HL-60 (cell line): ENCODE data around the gene SWSAP1.
A peak's percentile ranks its signal among the peaks of the same experiment; 100 is the strongest.
"Not testable (repeated sequence)": the region's sequence is repeated elsewhere in the genome, so short reads cannot be mapped to it uniquely, and the experiment has no call there.

Experiments used
- DNase-seq, 2 experiments: peaks; one replicate each; pipeline ENCODE4 v3.0.0-alpha.2; 2010 to 2020; ENCODE audit warnings: low read depth in 1 of 2, low spot score in 1 of 2
- H3K27ac ChIP-seq: fragments of 250-450 bp; sonication (Bioruptor Pico); replicated peaks from 2 replicates; pipeline ENCODE4 v1.5.1; 2020; ENCODE audit warnings: mild to moderate bottlenecking, moderate library complexity
- H3K27me3 ChIP-seq: fragments of 250-450 bp; sonication (Bioruptor Pico); 2 replicates; pipeline ENCODE4 v1.5.1; 2021; ENCODE audit warnings: mild to moderate bottlenecking, moderate library complexity; ENCODE audit not compliant: insufficient read depth, poor library complexity, severe bottlenecking
- H3K4me3 ChIP-seq: replicated peaks from 2 replicates; pipeline ENCODE4 v1.5.1; 2011; ENCODE audit warnings: mild to moderate bottlenecking, control low read depth, low read length; ENCODE audit not compliant: insufficient read depth
- CTCF ChIP-seq: IDR thresholded peaks from one replicate; pipeline ENCODE4 v1.5.1; 2011; ENCODE audit warnings: low read length, control low read depth, inconsistent platforms; ENCODE audit not compliant: insufficient read depth
- GABPA ChIP-seq: IDR thresholded peaks from 2 replicates; pipeline ENCODE4 v1.6.1; 2012; ENCODE audit warnings: low read depth
- POLR2AphosphoS5 ChIP-seq: IDR thresholded peaks from 2 replicates; pipeline ENCODE4 v1.6.1; 2012; ENCODE audit warnings: low read depth
- REST ChIP-seq: IDR thresholded peaks from 2 replicates; pipeline ENCODE4 v1.6.1; 2012; ENCODE audit warnings: low read depth; ENCODE audit not compliant: insufficient replicate concordance
- SPI1 ChIP-seq: IDR thresholded peaks from 2 replicates; pipeline ENCODE4 v1.6.1; 2012; ENCODE audit warnings: low read depth, mild to moderate bottlenecking, borderline replicate concordance

The SWSAP1 gene

GRCh38 chr19:11378319-11379189, 4.1 kb downstream of the SWSAP1 start:
- peaks cover 7% of the 10 kb centered on the region for H3K27me3 ChIP-seq
- H3K27ac ChIP-seq = no peak overlapping the region
- DNase-seq = peak in 1 of 2 experiments; percentile 42
- no peak overlapping the region for H3K4me3 ChIP-seq
- TF ChIP-seq REST (no peak), CTCF (peak; percentile 17)

GRCh38 chr19:11379269-11379845, 4.9 kb downstream of the SWSAP1 start:
- H3K27me3 ChIP-seq, H3K4me3 ChIP-seq, DNase-seq, H3K27ac ChIP-seq: not testable (repeated sequence)

- no peak for TF ChIP-seq REST
- no peak for TF ChIP-seq SPI1
- TF ChIP-seq CTCF = no peak
- no peak for TF ChIP-seq POLR2AphosphoS5
- TF ChIP-seq GABPA = no peak
- H3K4me3 ChIP-seq = peak overlapping the region; percentile 64
- H3K27ac ChIP-seq = peak overlapping the region; percentile 78
- DNase-seq = no peak
- H3K27me3 ChIP-seq = peaks cover 8% of the 10 kb centered on the region
Observed at GRCh38 chr19:11379857-11380350, 5.4 kb downstream of the SWSAP1 start.

GRCh38 chr19:11380653-11381537, 6.4 kb downstream of the SWSAP1 start:
- Histone ChIP-seq H3K27ac (peak overlapping the region; percentile 78), H3K27me3 (peaks cover 8% of the 10 kb centered on the region), H3K4me3 (peak overlapping the region; percentile 64)
- peak; percentile 67 for TF ChIP-seq CTCF
- TF ChIP-seq REST = no peak
- TF ChIP-seq SPI1 = no peak
- peak; percentile 84 for TF ChIP-seq POLR2AphosphoS5
- no peak for TF ChIP-seq GABPA
- DNase-seq = peak; percentile 97 to 99
